ENCODE data around the gene UBE2C.

UBE2C gene

GRCh38 chr20:45848969-45849582, 36.6 kb downstream of the UBE2C start:
- no peak for TF ChIP-seq CTCF (IDR thresholded peaks at IDR 0.05; ENCODE audit: low read length, missing control alignments)
- no peak for DNase-seq (ENCODE audit: low read depth)
- no peak overlapping the region for H3K4me3 ChIP-seq (replicated peaks; ENCODE audit: low read depth, low read length)

- no peak for TF ChIP-seq CTCF (IDR thresholded peaks at IDR 0.05; ENCODE audit: low read length, missing control alignments)
- no peak for DNase-seq (ENCODE audit: low read depth)
- H3K4me3 ChIP-seq (replicated peaks; ENCODE audit: low read depth, low read length): no peak overlapping the region
Measured at GRCh38 chr20:45850238-45850637, 37.8 kb downstream of the UBE2C start.

DNA sequence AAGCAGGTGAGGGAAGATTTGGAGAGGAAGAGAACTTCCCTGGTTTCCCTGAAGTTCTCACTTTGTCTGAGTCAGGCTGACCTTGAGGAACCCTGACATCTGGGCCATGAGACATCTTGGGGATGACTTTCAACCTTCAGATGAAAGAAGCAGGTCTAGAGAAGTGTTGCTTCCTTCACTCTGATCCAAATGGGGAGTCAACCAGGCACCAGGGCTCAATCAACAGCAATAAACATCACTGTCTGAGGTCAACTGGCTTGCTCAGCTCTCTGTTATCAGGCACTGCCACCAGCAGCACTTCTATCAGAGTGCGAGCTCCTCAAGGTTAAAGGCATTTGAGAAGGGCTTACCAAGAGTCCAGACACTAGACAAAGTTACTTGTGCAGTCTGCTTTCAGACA, 38.5 kb downstream of the UBE2C start:
- TF ChIP-seq CTCF (IDR thresholded peaks at IDR 0.05; ENCODE audit: low read length, missing control alignments): no peak
- no peak overlapping the region for H3K4me3 ChIP-seq (replicated peaks; ENCODE audit: low read depth, low read length)
- DNase-seq (ENCODE audit: low read depth): no peak

GRCh38 chr20:45851501-45851900, 39.1 kb downstream of the UBE2C start:
- H3K4me3 ChIP-seq (replicated peaks; ENCODE audit: low read depth, low read length): no peak overlapping the region
- TF ChIP-seq CTCF (IDR thresholded peaks at IDR 0.05; ENCODE audit: low read length, missing control alignments): no peak
- DNase-seq (ENCODE audit: low read depth): no peak

DNA sequence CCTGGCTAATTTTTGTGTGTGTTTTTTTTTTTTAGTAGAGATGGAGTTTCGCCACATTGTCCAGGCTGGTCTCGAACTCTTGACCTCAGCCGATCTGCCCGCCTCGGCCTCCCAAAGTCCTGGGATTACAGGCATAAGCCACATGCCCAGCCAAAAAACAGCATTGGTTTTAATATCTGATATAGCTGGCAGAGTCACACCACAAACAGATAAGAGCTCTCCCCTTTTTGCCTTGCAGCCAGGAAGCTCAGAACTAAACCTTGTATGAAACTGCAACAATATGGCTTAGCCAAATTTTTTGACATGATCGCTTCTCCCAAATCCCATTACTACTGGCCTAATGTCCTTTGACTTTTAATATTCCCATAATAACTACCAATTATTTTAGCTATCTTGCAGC, 39.9 kb downstream of the UBE2C start:
- no peak for DNase-seq (ENCODE audit: low read depth)
- H3K4me3 ChIP-seq (replicated peaks; ENCODE audit: low read depth, low read length): no peak overlapping the region
- no peak for TF ChIP-seq CTCF (IDR thresholded peaks at IDR 0.05; ENCODE audit: low read length, missing control alignments)

GRCh38 chr20:45853484-45853883, 41.0 kb downstream of the UBE2C start:
- DNase-seq (ENCODE audit: low read depth): no peak
- TF ChIP-seq CTCF (IDR thresholded peaks at IDR 0.05; ENCODE audit: low read length, missing control alignments): no peak
- H3K4me3 ChIP-seq (replicated peaks; ENCODE audit: low read depth, low read length): no peak overlapping the region

Measured in fibroblast of pulmonary artery (primary cell).